Ovary (tissue), 3 donors: ENCODE measurements around the gene ARHGAP22.

ENCODE experiments used
- CTCF ChIP-seq, 3 donors: fragments of 450-650 bp in 2 of 3; fragments of 200-600 bp in 1 of 3; IDR thresholded peaks; one replicate each; pipeline versions ENCODE4 v1.5.1 to v1.8.0; 2016 to 2022; ENCODE audit warnings: antibody characterized with exemption in 3 of 3, mild to moderate bottlenecking in 1 of 3
- POLR2A ChIP-seq: fragments of 450-650 bp; IDR thresholded peaks from one replicate; pipeline ENCODE4 v1.6.1; 2017; ENCODE audit warnings: antibody characterized with exemption, mild to moderate bottlenecking, moderate library complexity
- donor health status: DM: no; HTN: no; CAD: no.

GRCh38 chr10:48410503-48410902 lies 194.4 kb downstream of the ARHGAP22 start:
- TF ChIP-seq POLR2A (no peak), CTCF (IDR thresholded peaks at IDR 0.05) (no peak)
